HEK293 (cell line): Measurements from ENCODE around the gene SELENBP1.

Experiments
- CTCF ChIA-PET: fragments of 350-600 bp; formaldehyde crosslinking; extraction: SDS; loops from one replicate; lab custom pipeline; 2021; ENCODE audit warnings: antibody characterized with exemption; lab: Yijun Ruan, JAX
- POLR2A ChIA-PET: fragments of 300-600 bp; formaldehyde crosslinking; extraction: SDS; loops from one replicate; lab custom pipeline; 2020; ENCODE audit warnings: antibody characterized with exemption, inconsistent platforms; lab: Yijun Ruan, JAX
- H3K27ac ChIP-seq: fragments of 200-500 bp; sonication (Bioruptor generic); 2 replicates; pipeline ENCODE4 v1.5.1; 2014; ENCODE audit warnings: low read depth, low read length, control low read depth, inconsistent platforms; ENCODE audit errors: extremely low read depth
- H3K36me3 ChIP-seq, 2 experiments: fragments of 200-500 bp in 1 of 2; sonication (Bioruptor generic) in 1 of 2; 1 replicate in 1 of 2; 2 replicates in 1 of 2; pipeline ENCODE4 v1.5.1; 2014 to 2017; ENCODE audit warnings: inconsistent platforms in 2 of 2, low read length in 2 of 2; ENCODE audit not compliant: control insufficient read depth in 2 of 2, insufficient read depth in 1 of 2
- H3K4me1 ChIP-seq: fragments of 200-500 bp; sonication (Bioruptor generic); 2 replicates; pipeline ENCODE4 v1.5.1; 2014; ENCODE audit warnings: mild to moderate bottlenecking, low read length, inconsistent platforms; ENCODE audit not compliant: control insufficient read depth, insufficient read depth
- H3K4me3 ChIP-seq: 2 replicates; pipeline ENCODE4 v1.5.1; 2011; ENCODE audit warnings: low read depth, mild to moderate bottlenecking, control low read depth, low read length, moderate library complexity
- H3K9me3 ChIP-seq: fragments of 200-500 bp; sonication (Bioruptor generic); 2 replicates; pipeline ENCODE4 v1.5.1; 2014; ENCODE audit warnings: low read depth, low read length, inconsistent platforms; ENCODE audit not compliant: control insufficient read depth, insufficient read depth
- FEZF1 ChIP-seq: fragments of 450-650 bp; formaldehyde crosslinking; IDR thresholded peaks from 2 replicates; pipeline ENCODE4 v1.5.1; 2016; ENCODE audit warnings: missing biosample characterization, missing genetic modification characterization
- PRDM2 ChIP-seq: fragments of 450-650 bp; formaldehyde crosslinking; IDR thresholded peaks from 2 replicates; pipeline ENCODE4 v1.5.1; 2016; ENCODE audit warnings: missing biosample characterization, missing genetic modification characterization, borderline replicate concordance
- YY2 ChIP-seq: fragments of 450-650 bp; formaldehyde crosslinking; IDR thresholded peaks from 2 replicates; pipeline ENCODE4 v1.5.1; 2016; ENCODE audit warnings: missing biosample characterization, missing genetic modification characterization
- ZBTB8A ChIP-seq: fragments of 450-650 bp; formaldehyde crosslinking; IDR thresholded peaks from 2 replicates; pipeline ENCODE4 v1.5.1; 2016; ENCODE audit warnings: missing biosample characterization, missing genetic modification characterization
- ZNF266 ChIP-seq: fragments of 450-650 bp; formaldehyde crosslinking; IDR thresholded peaks from 2 replicates; pipeline ENCODE4 v1.5.1; 2016; ENCODE audit warnings: missing biosample characterization, missing genetic modification characterization, low read depth
- ZNF335 ChIP-seq: fragments of 450-650 bp; formaldehyde crosslinking; conservative IDR thresholded peaks from 2 replicates; pipeline ENCODE4 v1.5.1; 2016; ENCODE audit warnings: missing biosample characterization, missing genetic modification characterization
- ZNF366 ChIP-seq: fragments of 450-650 bp; formaldehyde crosslinking; conservative IDR thresholded peaks from 2 replicates; pipeline ENCODE4 v1.5.1; 2016; ENCODE audit warnings: missing biosample characterization, missing genetic modification characterization
- ZNF37A ChIP-seq: fragments of 450-650 bp; IDR thresholded peaks from 2 replicates; pipeline ENCODE4 v1.5.1; 2018; ENCODE audit warnings: missing biosample characterization, missing genetic modification characterization
- ZNF76 ChIP-seq: fragments of 450-650 bp; formaldehyde crosslinking; IDR thresholded peaks from 2 replicates; pipeline ENCODE4; 2016; ENCODE audit warnings: low read depth, missing biosample characterization, missing genetic modification characterization, borderline replicate concordance
- TF ChIP-seq, protein P1 (sequence below): fragments of 450-650 bp; formaldehyde crosslinking; conservative IDR thresholded peaks from 2 replicates; pipeline ENCODE4 v1.5.1; 2016; ENCODE audit warnings: low read depth, missing biosample characterization, missing genetic modification characterization
- TF ChIP-seq, protein P2 (sequence below): fragments of 450-650 bp; formaldehyde crosslinking; IDR thresholded peaks from 2 replicates; pipeline ENCODE4 v1.5.1; 2016; ENCODE audit warnings: missing biosample characterization, missing genetic modification characterization, low read depth
- TF ChIP-seq, protein P3 (sequence below): fragments of 450-650 bp; formaldehyde crosslinking; IDR thresholded peaks from 2 replicates; pipeline ENCODE4 v1.5.1; 2016; ENCODE audit warnings: missing biosample characterization, missing genetic modification characterization
- TF ChIP-seq, protein P4 (sequence below): fragments of 450-650 bp; formaldehyde crosslinking; IDR thresholded peaks from 2 replicates; pipeline ENCODE4 v1.5.1; 2016; ENCODE audit warnings: missing biosample characterization, missing genetic modification characterization

SELENBP1 gene

GRCh38 chr1:151336556-151336955 lies 35.9 kb downstream of the SELENBP1 start:
- CTCF ChIA-PET: interaction anchor here (0.6 to 1.1 kb wide), 3 partner anchors 11 to 81 kb away, joined by 3 to 5 read pairs (median 4); partner anchors contain the start of gene RFX5
- no peaks in the 10 kb centered on the region for H3K4me1 ChIP-seq
- H3K36me3 ChIP-seq: no peaks in the 10 kb centered on the region
- no peaks in the 10 kb centered on the region for H3K9me3 ChIP-seq
- TF ChIP-seq, protein P1, sequence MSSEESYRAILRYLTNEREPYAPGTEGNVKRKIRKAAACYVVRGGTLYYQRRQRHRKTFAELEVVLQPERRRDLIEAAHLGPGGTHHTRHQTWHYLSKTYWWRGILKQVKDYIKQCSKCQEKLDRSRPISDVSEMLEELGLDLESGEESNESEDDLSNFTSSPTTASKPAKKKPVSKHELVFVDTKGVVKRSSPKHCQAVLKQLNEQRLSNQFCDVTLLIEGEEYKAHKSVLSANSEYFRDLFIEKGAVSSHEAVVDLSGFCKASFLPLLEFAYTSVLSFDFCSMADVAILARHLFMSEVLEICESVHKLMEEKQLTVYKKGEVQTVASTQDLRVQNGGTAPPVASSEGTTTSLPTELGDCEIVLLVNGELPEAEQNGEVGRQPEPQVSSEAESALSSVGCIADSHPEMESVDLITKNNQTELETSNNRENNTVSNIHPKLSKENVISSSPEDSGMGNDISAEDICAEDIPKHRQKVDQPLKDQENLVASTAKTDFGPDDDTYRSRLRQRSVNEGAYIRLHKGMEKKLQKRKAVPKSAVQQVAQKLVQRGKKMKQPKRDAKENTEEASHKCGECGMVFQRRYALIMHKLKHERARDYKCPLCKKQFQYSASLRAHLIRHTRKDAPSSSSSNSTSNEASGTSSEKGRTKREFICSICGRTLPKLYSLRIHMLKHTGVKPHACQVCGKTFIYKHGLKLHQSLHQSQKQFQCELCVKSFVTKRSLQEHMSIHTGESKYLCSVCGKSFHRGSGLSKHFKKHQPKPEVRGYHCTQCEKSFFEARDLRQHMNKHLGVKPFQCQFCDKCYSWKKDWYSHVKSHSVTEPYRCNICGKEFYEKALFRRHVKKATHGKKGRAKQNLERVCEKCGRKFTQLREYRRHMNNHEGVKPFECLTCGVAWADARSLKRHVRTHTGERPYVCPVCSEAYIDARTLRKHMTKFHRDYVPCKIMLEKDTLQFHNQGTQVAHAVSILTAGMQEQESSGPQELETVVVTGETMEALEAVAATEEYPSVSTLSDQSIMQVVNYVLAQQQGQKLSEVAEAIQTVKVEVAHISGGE: no peak
- TF ChIP-seq, protein P2, sequence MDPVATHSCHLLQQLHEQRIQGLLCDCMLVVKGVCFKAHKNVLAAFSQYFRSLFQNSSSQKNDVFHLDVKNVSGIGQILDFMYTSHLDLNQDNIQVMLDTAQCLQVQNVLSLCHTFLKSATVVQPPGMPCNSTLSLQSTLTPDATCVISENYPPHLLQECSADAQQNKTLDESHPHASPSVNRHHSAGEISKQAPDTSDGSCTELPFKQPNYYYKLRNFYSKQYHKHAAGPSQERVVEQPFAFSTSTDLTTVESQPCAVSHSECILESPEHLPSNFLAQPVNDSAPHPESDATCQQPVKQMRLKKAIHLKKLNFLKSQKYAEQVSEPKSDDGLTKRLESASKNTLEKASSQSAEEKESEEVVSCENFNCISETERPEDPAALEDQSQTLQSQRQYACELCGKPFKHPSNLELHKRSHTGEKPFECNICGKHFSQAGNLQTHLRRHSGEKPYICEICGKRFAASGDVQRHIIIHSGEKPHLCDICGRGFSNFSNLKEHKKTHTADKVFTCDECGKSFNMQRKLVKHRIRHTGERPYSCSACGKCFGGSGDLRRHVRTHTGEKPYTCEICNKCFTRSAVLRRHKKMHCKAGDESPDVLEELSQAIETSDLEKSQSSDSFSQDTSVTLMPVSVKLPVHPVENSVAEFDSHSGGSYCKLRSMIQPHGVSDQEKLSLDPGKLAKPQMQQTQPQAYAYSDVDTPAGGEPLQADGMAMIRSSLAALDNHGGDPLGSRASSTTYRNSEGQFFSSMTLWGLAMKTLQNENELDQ: no peak
- TF ChIP-seq YY2: no peak
- no peak for TF ChIP-seq PRDM2 (tag by site-specific recombination)
- TF ChIP-seq, protein P3, sequence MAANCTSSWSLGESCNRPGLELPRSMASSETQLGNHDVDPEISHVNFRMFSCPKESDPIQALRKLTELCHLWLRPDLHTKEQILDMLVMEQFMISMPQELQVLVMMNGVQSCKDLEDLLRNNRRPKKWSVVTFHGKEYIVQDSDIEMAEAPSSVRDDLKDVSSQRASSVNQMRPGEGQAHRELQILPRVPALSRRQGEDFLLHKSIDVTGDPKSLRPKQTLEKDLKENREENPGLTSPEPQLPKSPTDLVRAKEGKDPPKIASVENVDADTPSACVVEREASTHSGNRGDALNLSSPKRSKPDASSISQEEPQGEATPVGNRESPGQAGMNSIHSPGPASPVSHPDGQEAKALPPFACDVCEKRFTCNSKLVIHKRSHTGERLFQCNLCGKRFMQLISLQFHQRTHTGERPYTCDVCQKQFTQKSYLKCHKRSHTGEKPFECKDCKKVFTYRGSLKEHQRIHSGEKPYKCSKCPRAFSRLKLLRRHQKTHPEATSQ (tag by site-specific recombination): no peak
- no peak for TF ChIP-seq ZBTB8A (tag by site-specific recombination)
- TF ChIP-seq ZNF335: no peak
- TF ChIP-seq ZNF366 (tag by site-specific recombination): no peak
- no peak for TF ChIP-seq ZNF37A
- TF ChIP-seq FEZF1 (tag by site-specific recombination): no peak
- no peak for TF ChIP-seq ZNF76
- TF ChIP-seq, protein P4, sequence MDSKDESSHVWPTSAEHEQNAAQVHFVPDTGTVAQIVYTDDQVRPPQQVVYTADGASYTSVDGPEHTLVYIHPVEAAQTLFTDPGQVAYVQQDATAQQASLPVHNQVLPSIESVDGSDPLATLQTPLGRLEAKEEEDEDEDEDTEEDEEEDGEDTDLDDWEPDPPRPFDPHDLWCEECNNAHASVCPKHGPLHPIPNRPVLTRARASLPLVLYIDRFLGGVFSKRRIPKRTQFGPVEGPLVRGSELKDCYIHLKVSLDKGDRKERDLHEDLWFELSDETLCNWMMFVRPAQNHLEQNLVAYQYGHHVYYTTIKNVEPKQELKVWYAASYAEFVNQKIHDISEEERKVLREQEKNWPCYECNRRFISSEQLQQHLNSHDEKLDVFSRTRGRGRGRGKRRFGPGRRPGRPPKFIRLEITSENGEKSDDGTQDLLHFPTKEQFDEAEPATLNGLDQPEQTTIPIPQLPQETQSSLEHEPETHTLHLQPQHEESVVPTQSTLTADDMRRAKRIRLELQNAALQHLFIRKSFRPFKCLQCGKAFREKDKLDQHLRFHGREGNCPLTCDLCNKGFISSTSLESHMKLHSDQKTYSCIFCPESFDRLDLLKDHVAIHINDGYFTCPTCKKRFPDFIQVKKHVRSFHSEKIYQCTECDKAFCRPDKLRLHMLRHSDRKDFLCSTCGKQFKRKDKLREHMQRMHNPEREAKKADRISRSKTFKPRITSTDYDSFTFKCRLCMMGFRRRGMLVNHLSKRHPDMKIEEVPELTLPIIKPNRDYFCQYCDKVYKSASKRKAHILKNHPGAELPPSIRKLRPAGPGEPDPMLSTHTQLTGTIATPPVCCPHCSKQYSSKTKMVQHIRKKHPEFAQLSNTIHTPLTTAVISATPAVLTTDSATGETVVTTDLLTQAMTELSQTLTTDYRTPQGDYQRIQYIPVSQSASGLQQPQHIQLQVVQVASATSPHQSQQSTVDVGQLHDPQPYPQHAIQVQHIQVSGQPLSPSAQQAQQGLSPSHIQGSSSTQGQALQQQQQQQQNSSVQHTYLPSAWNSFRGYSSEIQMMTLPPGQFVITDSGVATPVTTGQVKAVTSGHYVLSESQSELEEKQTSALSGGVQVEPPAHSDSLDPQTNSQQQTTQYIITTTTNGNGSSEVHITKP: no peak
- no peak for TF ChIP-seq ZNF266 (tag by site-specific recombination)
- TF ChIP-seq, all 188 proteins: peak for 0
- no peak overlapping the region for H3K4me3 ChIP-seq
- H3K27ac ChIP-seq: no peak overlapping the region
- POLR2A ChIA-PET: interaction anchor here (0.6 to 1.6 kb wide), 4 partner anchors 9 to 26 kb away, joined by 3 to 8 read pairs (median 4); partner anchors contain the start of gene PI4KB
